ENCODE data around the gene CALHM4.

CALHM4 gene

DNA sequence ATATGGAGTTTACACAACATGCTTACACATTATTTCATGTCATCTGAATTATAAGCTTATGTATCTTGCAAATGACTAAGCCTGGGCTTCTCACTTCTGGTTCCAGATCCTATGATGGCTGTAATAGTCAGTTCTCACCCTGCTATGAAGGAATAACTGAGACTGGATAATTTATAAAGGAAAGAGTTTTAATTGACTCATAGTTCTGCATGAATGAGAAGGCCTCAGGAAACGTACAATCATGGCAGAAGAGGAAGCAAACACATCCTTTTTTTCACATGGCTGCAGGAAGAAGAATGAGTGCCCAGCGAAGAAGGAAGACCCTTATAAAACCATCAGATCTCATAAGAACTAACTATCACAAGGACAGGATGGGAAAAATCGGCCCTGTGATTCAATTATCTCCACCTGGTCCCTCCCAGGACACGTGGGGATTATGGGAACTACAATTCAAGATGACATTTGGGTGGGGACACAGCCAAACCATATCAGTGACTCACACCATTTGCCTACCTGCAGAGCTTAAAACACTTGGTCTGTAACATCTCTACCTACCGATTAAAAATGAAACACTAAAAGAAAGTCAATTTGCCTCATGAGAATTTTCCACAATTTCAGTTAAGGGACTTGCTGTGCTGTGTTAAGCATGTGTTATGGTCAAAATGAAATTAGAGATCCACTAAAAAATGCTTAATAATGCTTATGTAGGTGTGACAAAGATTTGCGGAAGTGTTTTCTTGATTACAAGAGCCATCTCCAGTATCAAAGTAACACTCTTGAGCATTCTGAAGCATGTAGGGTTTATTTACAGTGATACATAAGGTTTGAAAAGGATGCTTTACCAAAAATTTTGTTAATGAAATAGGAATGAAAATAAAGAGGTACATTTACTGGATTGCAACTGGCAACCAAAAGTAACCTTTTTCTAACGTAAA lies 15.5 kb downstream of the CALHM4 start:
- H3K9me3 Mint-ChIP-seq = no peaks in the 10 kb centered on the region
- ATAC-seq (replicated peaks; ENCODE audit: extremely low read depth, poor library complexity, severe bottlenecking) (no peak), DNase-seq (ENCODE audit: low spot score in 2 of 2) (no peak)
- peaks cover 6% of the 10 kb centered on the region for H3K27me3 Mint-ChIP-seq
- H3K4me3 Mint-ChIP-seq = no peak overlapping the region
- peaks cover 18% of the 10 kb centered on the region for H3K36me3 Mint-ChIP-seq (ENCODE audit: insufficient read depth)
- H3K4me1 Mint-ChIP-seq = peaks cover 37% of the 10 kb centered on the region
- H3K27ac Mint-ChIP-seq (ENCODE audit: low read depth) = no peak overlapping the region

DNA sequence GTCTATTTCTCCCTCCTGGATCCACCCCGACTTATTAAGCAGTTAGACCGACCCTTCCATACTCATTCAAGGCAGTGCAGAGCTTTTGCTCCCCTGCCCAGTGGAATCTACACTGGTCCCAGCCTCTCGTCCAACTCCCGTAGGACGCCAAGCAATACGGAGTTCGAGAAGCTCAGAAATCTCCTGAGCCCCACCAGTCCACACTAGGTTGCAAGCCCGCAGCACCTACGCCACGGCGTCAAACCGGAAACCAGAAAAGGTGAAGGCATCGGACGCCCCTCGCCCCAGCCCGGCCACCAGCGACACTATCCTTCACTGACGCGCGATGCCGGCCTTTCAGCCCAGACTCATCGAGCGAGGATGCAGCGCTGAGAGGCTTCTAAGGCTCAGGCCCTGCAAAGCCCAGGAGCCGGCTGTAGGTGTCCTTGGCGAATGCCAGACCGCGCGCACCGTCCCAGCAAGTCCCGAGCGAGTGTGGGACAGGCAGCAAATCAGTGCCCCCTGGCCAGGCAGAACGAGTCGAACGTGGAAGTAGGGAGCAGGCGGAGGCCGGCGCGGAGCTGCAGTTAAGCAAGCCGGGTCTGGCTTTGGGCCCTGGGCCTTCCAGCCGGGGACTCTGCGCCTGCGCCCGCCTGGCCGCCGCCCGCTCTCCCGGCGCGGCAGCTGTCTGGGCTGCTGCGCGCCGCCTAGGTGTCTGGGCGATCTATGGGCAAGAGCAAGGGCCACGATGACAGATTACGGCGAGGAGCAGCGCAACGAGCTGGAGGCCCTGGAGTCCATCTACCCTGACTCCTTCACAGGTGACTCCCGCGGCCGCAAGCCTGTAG lies 17.5 kb downstream of the CALHM4 start, which contains the start of gene RWDD1:
TSS of gene RWDD1 (plus strand) at position 649 of the 827 bp plus-strand sequence. CDS start at position 728, 79 bp downstream.
- peak within 1 kb of the TSS; percentile 98 for H3K27ac Mint-ChIP-seq (ENCODE audit: low read depth)
- ATAC-seq (replicated peaks; ENCODE audit: extremely low read depth, poor library complexity, severe bottlenecking) = peak; percentile 97
- peak within 1 kb of the TSS; percentile 95 for H3K4me3 Mint-ChIP-seq
- H3K36me3 Mint-ChIP-seq (ENCODE audit: insufficient read depth) = peaks cover 22% of the 10 kb centered on the region
- H3K4me1 Mint-ChIP-seq = peaks cover 46% of the 10 kb centered on the region
- DNase-seq (ENCODE audit: low spot score in 2 of 2) = peak; percentile 94 to 98
- H3K27me3 Mint-ChIP-seq = no peaks in the 10 kb centered on the region
- no peaks in the 10 kb centered on the region for H3K9me3 Mint-ChIP-seq

DNA sequence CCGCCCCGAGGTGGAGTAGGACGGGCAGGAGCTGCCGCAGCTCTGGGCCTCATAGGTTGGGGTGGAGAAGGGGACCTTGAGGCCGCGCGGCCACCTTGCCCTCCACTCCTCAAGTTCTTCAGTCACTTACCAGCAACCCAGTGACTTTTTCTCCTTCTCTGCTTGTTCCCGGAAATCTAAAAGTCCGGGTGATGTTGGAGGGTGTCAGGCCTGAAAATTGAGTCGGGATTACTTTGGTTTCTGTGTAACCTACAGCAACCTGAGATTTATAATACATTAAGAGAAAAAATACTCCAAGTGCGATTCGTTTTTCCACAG lies 18.1 kb downstream of the CALHM4 start:
- no peaks in the 10 kb centered on the region for H3K9me3 Mint-ChIP-seq
- H3K4me3 Mint-ChIP-seq = peak overlapping the region; percentile 95
- no peaks in the 10 kb centered on the region for H3K27me3 Mint-ChIP-seq
- H3K27ac Mint-ChIP-seq (ENCODE audit: low read depth) = peak overlapping the region; percentile 98
- DNase-seq (ENCODE audit: low spot score in 2 of 2) (no peak), ATAC-seq (replicated peaks; ENCODE audit: extremely low read depth, poor library complexity, severe bottlenecking) (no peak)
- H3K36me3 Mint-ChIP-seq (ENCODE audit: insufficient read depth) = peaks cover 25% of the 10 kb centered on the region
- peaks cover 51% of the 10 kb centered on the region for H3K4me1 Mint-ChIP-seq

DNA sequence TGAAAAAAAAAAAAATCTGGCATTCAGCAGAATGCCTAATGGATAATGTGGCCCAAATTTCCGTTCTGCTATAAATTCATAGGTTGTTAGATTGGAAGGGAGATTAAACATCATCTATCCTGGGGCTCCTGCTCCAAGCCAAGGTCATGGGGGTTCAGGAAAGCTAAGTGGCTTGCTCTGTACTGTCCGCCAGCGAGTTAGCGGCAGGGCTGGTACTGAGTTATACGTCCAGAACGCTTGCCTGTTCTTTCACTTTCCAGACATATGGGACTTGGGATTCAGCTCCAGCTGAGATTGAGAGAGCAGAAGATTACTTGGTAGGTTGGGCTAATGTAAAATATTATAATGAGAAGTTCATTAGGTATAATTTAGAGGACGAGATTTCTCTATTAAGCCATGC lies 18.6 kb downstream of the CALHM4 start:
- Mint-ChIP-seq H3K4me1 (peaks cover 54% of the 10 kb centered on the region), H3K27ac (ENCODE audit: low read depth) (peak overlapping the region; percentile 98), H3K27me3 (no peaks in the 10 kb centered on the region), H3K36me3 (ENCODE audit: insufficient read depth) (peaks cover 25% of the 10 kb centered on the region), H3K9me3 (no peaks in the 10 kb centered on the region), H3K4me3 (peak overlapping the region; percentile 95)
- ATAC-seq (replicated peaks; ENCODE audit: extremely low read depth, poor library complexity, severe bottlenecking) (no peak), DNase-seq (ENCODE audit: low spot score in 2 of 2) (no peak)

DNA sequence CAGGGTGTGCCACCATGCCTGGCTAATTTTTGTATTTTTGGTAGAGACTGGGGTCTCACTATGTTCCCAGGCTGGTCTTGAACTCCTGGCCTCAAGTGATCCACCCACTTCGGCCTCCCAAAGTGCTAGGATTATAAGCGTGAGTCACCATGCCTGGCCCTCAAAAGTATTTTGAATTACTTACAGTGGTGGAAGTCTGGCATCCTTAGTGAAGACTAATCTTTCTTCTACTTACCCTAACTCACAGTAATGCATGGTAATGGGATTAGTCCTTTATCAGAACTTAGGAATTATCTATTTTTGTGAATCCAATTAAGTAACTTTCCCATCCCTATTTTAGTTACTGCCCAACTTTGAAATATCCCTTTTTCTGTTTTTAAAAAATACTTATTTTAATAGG lies 21.7 kb downstream of the CALHM4 start:
- peaks cover 39% of the 10 kb centered on the region for H3K36me3 Mint-ChIP-seq (ENCODE audit: insufficient read depth)
- H3K4me1 Mint-ChIP-seq = peaks cover 64% of the 10 kb centered on the region
- DNase-seq (ENCODE audit: low spot score in 2 of 2) (no peak), ATAC-seq (replicated peaks; ENCODE audit: extremely low read depth, poor library complexity, severe bottlenecking) (no peak)
- no peak overlapping the region for H3K27ac Mint-ChIP-seq (ENCODE audit: low read depth)
- no peaks in the 10 kb centered on the region for H3K9me3 Mint-ChIP-seq
- H3K4me3 Mint-ChIP-seq = no peak overlapping the region
- H3K27me3 Mint-ChIP-seq = no peaks in the 10 kb centered on the region

DNA sequence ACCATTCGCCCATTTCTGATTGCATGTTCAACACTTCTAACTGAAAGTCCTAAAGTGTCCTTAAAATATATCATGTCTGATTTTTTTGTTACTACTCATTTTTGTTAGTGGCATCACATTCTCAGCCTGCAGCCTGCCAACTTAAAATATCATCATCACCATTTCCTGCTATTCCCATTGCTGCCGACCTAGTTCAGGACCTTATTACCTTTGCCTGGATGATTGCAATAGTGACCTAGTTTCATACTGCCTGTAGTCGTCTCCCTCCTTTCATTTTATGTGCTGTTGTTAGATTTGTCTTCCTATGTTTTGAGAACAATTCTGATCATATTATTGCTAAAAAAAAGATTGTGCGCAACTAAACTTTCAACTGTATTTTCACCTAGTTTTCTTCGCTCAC lies 23.9 kb downstream of the CALHM4 start:
- no peaks in the 10 kb centered on the region for H3K9me3 Mint-ChIP-seq
- no peaks in the 10 kb centered on the region for H3K27me3 Mint-ChIP-seq
- H3K4me3 Mint-ChIP-seq = no peak overlapping the region
- no peak for ATAC-seq (replicated peaks; ENCODE audit: extremely low read depth, poor library complexity, severe bottlenecking)
- H3K36me3 Mint-ChIP-seq (ENCODE audit: insufficient read depth) = peaks cover 32% of the 10 kb centered on the region
- peaks cover 56% of the 10 kb centered on the region for H3K4me1 Mint-ChIP-seq
- H3K27ac Mint-ChIP-seq (ENCODE audit: low read depth) = no peak overlapping the region
- DNase-seq (ENCODE audit: low spot score in 2 of 2) = no peak

DNA sequence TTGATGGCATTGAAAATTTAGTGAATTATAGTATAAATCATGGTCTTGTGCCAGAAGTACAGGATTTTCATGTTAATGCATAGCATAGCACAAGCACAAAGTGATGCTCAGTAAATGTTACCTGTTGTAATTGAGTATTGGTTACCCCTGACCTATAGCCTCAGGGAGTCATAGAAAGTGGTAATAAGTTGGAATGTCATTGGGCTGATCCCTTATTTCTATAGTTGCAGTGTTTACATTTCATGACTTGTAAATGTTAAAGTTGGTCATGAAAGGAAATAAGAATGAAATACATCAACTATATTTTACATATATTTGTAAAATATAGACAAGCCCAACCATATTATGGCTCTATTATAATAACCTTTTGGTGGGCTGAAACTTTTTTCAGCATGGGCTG lies 24.8 kb downstream of the CALHM4 start:
- Mint-ChIP-seq H3K4me3 (no peak overlapping the region), H3K4me1 (peaks cover 52% of the 10 kb centered on the region), H3K9me3 (no peaks in the 10 kb centered on the region), H3K27me3 (no peaks in the 10 kb centered on the region), H3K36me3 (ENCODE audit: insufficient read depth) (peaks cover 30% of the 10 kb centered on the region), H3K27ac (ENCODE audit: low read depth) (no peak overlapping the region)
- DNase-seq (ENCODE audit: low spot score in 2 of 2) (no peak), ATAC-seq (replicated peaks; ENCODE audit: extremely low read depth, poor library complexity, severe bottlenecking) (no peak)

DNA sequence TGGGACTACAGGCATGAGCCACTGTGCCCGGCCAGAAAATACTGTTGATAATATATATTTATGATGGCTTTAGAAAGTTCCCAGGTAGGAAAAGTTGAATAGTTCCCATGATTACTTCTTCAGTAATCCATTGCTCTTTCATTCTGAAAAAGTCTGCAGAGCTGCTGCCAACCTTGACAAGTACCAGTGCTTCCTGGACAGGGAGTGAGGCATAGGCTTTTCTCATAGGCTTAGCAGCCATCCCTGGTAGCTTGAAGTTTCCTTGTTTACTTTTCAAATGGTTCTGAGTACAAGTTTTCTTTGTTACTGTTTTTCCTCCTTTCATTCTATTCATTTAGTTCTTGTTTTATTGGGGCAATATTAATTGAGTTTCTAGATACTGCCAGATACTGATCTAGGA lies 25.6 kb downstream of the CALHM4 start:
- H3K9me3 Mint-ChIP-seq = no peaks in the 10 kb centered on the region

DNA sequence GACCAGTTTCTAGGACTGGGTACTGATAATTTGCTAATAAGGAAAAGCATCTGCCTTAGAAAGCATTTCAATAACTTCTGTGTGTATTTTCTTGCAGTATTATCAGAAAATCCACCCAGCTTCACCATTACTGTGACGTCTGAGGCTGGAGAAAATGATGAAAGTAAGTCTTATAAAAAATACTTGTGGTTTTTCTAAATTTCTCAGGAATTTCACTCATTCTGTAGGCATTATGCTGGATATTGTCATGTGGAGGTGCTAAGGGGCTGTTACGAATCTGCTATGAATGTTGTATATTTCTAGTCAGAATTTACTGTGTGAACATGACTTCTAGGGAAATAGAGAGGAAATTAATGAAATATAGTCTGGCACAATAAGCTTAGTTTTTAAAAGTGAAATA lies 26.6 kb downstream of the CALHM4 start:
- no peak overlapping the region for H3K27ac Mint-ChIP-seq (ENCODE audit: low read depth)
- DNase-seq (ENCODE audit: low spot score in 2 of 2) = no peak

More for the DNA sequence above, 25.6 kb downstream of the CALHM4 start:
- Mint-ChIP-seq H3K27me3 (no peaks in the 10 kb centered on the region), H3K4me3 (no peak overlapping the region), H3K36me3 (ENCODE audit: insufficient read depth) (peaks cover 31% of the 10 kb centered on the region), H3K4me1 (peaks cover 44% of the 10 kb centered on the region), H3K27ac (ENCODE audit: low read depth) (no peak overlapping the region)
- DNase-seq (ENCODE audit: low spot score in 2 of 2) (no peak), ATAC-seq (replicated peaks; ENCODE audit: extremely low read depth, poor library complexity, severe bottlenecking) (no peak)

DNA sequence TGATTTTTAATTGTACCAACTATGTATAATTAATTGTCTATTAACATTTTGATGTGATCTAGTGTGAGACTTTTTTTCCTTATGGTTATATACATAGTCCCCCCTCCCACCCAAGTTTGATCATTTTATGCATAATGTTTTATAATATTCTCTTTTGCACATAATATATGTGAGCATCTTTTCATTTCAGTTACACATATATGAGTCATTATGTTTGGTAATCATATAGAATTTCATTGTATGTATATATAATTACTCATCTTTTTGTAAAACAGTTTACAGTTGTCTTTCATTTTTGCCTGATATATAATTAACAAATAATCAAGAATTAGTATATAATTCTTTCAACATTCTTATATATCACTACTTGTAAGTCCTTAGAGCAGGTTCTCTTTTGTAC lies 32.7 kb downstream of the CALHM4 start:
- ATAC-seq (replicated peaks; ENCODE audit: extremely low read depth, poor library complexity, severe bottlenecking) (no peak), DNase-seq (ENCODE audit: low spot score in 2 of 2) (no peak)
- peaks cover 44% of the 10 kb centered on the region for H3K36me3 Mint-ChIP-seq (ENCODE audit: insufficient read depth)
- no peaks in the 10 kb centered on the region for H3K9me3 Mint-ChIP-seq
- H3K27ac Mint-ChIP-seq (ENCODE audit: low read depth) = no peak overlapping the region
- H3K4me3 Mint-ChIP-seq = no peak overlapping the region
- no peaks in the 10 kb centered on the region for H3K27me3 Mint-ChIP-seq
- H3K4me1 Mint-ChIP-seq = peaks cover 21% of the 10 kb centered on the region

More for the DNA sequence above, 26.6 kb downstream of the CALHM4 start:
- Mint-ChIP-seq H3K27me3 (no peaks in the 10 kb centered on the region), H3K4me3 (no peak overlapping the region), H3K9me3 (no peaks in the 10 kb centered on the region), H3K36me3 (ENCODE audit: insufficient read depth) (peaks cover 34% of the 10 kb centered on the region), H3K4me1 (peaks cover 35% of the 10 kb centered on the region)
- ATAC-seq (replicated peaks; ENCODE audit: extremely low read depth, poor library complexity, severe bottlenecking) = no peak

DNA sequence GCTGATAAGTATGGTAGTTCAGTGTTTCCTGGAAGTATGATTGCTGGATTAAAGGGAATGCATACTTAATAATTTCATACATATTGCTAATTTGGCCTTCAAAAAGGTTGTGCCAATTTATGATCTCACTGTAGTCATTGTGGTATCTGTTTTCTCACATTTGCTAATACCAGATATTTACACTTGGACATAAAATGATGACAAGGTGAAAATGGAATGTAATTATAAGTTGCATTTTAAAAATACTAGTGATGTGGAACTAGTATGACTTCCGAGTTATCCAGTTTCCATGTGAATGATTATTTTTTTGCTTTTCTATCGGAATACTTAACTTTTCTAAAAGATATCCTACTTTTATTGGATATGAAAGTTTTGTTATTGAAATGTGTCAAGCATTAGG lies 33.2 kb downstream of the CALHM4 start:
- H3K4me1 Mint-ChIP-seq = peaks cover 17% of the 10 kb centered on the region
- H3K27me3 Mint-ChIP-seq = no peaks in the 10 kb centered on the region
- no peaks in the 10 kb centered on the region for H3K9me3 Mint-ChIP-seq
- H3K36me3 Mint-ChIP-seq (ENCODE audit: insufficient read depth) = peaks cover 45% of the 10 kb centered on the region
- no peak overlapping the region for H3K27ac Mint-ChIP-seq (ENCODE audit: low read depth)
- ATAC-seq (replicated peaks; ENCODE audit: extremely low read depth, poor library complexity, severe bottlenecking) = no peak
- no peak overlapping the region for H3K4me3 Mint-ChIP-seq
- DNase-seq (ENCODE audit: low spot score in 2 of 2) = no peak

DNA sequence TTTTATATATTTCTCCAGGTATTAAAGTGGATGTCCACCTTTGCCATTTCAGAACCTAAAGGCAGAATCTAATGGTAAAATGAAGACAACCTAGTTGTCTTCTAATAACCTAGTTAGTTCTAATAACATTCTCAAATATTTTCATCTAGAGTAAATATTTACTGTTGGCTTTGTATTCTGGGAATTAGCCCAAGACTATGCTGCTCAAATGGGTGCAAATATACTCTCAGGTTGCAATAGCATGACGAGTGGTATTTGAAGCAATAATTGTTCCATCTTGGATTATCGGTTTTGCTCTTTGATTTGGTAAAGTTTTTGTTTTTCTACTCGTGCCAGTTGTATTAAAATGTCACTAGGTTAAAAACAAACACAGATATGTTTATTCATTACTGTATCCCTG lies 41.7 kb downstream of the CALHM4 start:
- Mint-ChIP-seq H3K27ac (ENCODE audit: low read depth) (no peak overlapping the region), H3K27me3 (no peaks in the 10 kb centered on the region), H3K36me3 (ENCODE audit: insufficient read depth) (peaks cover 41% of the 10 kb centered on the region), H3K4me3 (no peak overlapping the region), H3K9me3 (no peaks in the 10 kb centered on the region), H3K4me1 (no peaks in the 10 kb centered on the region)
- ATAC-seq (replicated peaks; ENCODE audit: extremely low read depth, poor library complexity, severe bottlenecking) (no peak), DNase-seq (ENCODE audit: low spot score in 2 of 2) (no peak)

DNA sequence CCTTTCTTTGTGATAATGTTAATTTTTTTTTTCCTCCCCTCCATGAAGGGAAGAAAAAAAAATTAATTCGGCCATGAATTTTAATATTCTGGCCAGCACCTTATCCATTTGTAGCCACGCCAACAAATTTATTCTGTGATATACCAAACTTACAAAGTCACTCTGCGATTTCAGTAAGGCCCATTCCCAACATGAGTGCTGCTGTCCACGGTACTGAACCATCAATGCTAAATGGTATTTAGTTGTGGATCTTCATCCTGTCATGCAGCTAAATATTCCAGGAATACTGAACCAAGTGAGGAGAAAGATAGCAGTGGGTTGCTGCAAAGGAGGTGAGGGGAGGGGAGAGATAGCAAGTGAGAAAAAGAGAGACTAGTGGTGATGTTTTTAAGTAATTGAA lies 43.3 kb downstream of the CALHM4 start:
- ATAC-seq (replicated peaks; ENCODE audit: extremely low read depth, poor library complexity, severe bottlenecking) (no peak), DNase-seq (ENCODE audit: low spot score in 2 of 2) (no peak)
- Mint-ChIP-seq H3K9me3 (no peaks in the 10 kb centered on the region), H3K27ac (ENCODE audit: low read depth) (no peak overlapping the region), H3K36me3 (ENCODE audit: insufficient read depth) (peaks cover 29% of the 10 kb centered on the region), H3K27me3 (no peaks in the 10 kb centered on the region), H3K4me1 (no peaks in the 10 kb centered on the region), H3K4me3 (no peak overlapping the region)

All from central memory CD8-positive, alpha-beta T cell (primary cell).